ENCODE data around the gene CMIP. TPM values are rescaled to one million over a fixed set of nuclear protein-coding genes. Genes with fewer than 3 reads are reported as not detected.

CMIP gene
- total RNA-seq, 1 donor from 2014 or later, result 6.6 TPM

- H3K9me3 ChIP-seq (ENCODE audit: low read depth), result no peaks in the 10 kb centered on the region
- H3K4me1 ChIP-seq, result peaks cover 25% of the 10 kb centered on the region
- no peak overlapping the region for H3K4me3 Mint-ChIP-seq
- H3K27ac ChIP-seq, result no peak overlapping the region
- H3K4me3 ChIP-seq, result no peak overlapping the region
- no peaks in the 10 kb centered on the region for H3K79me2 ChIP-seq (ENCODE audit: low read depth)
- peaks cover 32% of the 10 kb centered on the region for H3F3A ChIP-seq (ENCODE audit: low read depth)
- H3K4me2 ChIP-seq, result no peak overlapping the region
- peaks cover 30% of the 10 kb centered on the region for H3K36me3 Mint-ChIP-seq
- H3K36me3 ChIP-seq, result no peaks in the 10 kb centered on the region
- H3K27me3 ChIP-seq, result no peaks in the 10 kb centered on the region
- no peak overlapping the region for H3K9ac ChIP-seq
- no peaks in the 10 kb centered on the region for H4K20me1 ChIP-seq (ENCODE audit: low read depth)
- peak overlapping the region; percentile 9 for H3K27ac Mint-ChIP-seq
- no peak for DNase-seq (ENCODE audit: low spot score)
- peaks cover 32% of the 10 kb centered on the region for H3K4me1 Mint-ChIP-seq
- no peak overlapping the region for H2AFZ ChIP-seq (replicated peaks)
- H3K9me3 Mint-ChIP-seq, result no peaks in the 10 kb centered on the region
- TF ChIP-seq EZH2 (IDR thresholded peaks at IDR 0.05) (no peak), CTCF (IDR thresholded peaks at IDR 0.05) (no peak), EZH2phosphoT487 (IDR thresholded peaks at IDR 0.05) (no peak)
- H3K27me3 Mint-ChIP-seq (ENCODE audit: insufficient read depth, low read depth), result peaks cover 4% of the 10 kb centered on the region
These were observed 262.0 kb downstream of the CMIP start for GRCh38 chr16:81706327-81707295.

DNA sequence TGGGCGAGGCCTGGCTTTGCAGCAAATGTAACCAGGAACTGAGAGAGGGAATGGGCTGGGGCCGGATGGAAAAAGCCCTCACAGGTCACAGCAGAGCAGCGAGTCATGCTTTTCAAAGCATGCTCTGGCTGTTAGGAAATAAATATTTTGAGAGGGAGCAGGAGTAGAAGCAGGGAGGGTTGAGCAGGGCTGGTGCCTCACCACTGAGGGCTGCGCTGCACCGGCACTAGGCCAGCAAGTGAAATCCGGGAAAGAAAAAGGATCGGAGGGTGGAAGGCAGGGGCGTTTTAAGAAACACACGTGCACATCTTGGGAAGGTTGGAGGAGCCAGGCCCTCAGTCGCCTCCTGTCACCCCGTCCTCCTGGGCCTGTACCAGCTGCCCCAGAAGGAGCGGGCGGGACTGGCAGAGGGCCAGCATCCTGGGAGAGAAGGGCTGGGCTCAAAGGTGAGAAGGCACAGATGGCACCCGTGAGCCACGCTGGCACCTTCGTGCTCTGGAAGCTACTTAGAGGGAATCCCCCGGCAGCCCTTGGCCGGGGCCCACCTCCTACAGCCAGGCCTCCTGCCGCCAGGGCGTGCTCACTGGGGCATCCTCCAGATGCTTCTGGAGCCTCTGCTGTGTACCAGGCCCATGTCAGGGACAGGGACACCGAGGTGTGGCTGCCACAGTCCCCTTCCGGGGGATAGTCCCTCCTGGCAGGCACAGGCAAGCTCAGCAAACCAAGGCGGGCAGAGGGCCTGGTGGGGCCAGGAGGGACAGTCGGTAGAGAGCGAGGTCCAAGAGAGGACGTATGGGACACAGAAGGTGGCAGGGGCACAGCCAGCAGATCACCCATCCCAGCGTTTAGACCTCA is 263.0 kb downstream of the CMIP start:
- Histone ChIP-seq H3K4me2 (no peak overlapping the region), H2AFZ (replicated peaks) (no peak overlapping the region), H3F3A (ENCODE audit: low read depth) (peaks cover 36% of the 10 kb centered on the region), H3K27me3 (no peaks in the 10 kb centered on the region), H3K4me1 (peaks cover 25% of the 10 kb centered on the region), H3K4me3 (no peak overlapping the region), H3K27ac (no peak overlapping the region), H3K9ac (no peak overlapping the region), H3K36me3 (no peaks in the 10 kb centered on the region), H3K79me2 (ENCODE audit: low read depth) (no peaks in the 10 kb centered on the region), H4K20me1 (ENCODE audit: low read depth) (no peaks in the 10 kb centered on the region), H3K9me3 (ENCODE audit: low read depth) (no peaks in the 10 kb centered on the region)
- Mint-ChIP-seq H3K9me3 (no peaks in the 10 kb centered on the region), H3K36me3 (peaks cover 22% of the 10 kb centered on the region), H3K4me3 (no peak overlapping the region), H3K27me3 (ENCODE audit: insufficient read depth, low read depth) (peaks cover 4% of the 10 kb centered on the region), H3K4me1 (peaks cover 40% of the 10 kb centered on the region), H3K27ac (peak overlapping the region; percentile 9)
- DNase-seq (ENCODE audit: low spot score), result no peak
- TF ChIP-seq CTCF (IDR thresholded peaks at IDR 0.05), result no peak
- TF ChIP-seq EZH2phosphoT487 (IDR thresholded peaks at IDR 0.05), result no peak
- no peak for TF ChIP-seq EZH2 (IDR thresholded peaks at IDR 0.05)

DNA sequence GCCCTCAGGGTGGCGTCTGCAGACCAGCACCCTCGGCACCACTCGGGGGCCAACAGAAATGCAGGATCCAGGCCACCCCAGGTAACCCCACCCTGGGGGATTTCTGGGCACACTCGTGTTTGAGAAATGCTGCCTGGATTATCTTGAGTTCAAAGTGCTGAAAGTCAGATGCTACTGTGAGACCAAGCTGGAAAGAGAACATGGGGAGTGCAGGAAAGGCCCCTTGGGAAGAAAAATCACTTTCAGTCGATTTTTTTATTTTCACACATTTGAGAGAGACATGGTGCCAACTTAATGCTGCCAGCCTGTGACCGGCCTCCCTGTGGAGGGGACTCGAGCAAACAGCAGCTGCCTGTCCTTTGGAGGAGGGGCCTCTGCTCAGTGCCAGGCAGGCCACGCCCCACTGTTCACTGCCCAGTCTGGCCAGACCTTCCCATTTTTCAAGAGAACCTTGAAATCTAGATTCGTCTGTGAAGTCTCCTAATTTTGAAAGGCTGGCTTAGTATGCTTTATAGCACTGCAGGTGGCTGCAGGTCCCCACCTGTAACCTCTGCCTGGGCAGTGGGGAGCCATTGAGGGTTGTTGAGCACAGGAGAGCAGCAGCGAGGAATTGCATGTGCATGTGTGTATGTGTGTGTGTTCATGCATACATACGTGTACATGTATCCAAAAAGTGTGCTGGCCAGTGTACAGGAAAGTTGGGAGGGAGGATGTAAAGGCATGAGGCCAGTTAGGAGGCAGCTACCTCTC is 263.8 kb downstream of the CMIP start:
- Histone ChIP-seq H3K27me3 (no peaks in the 10 kb centered on the region), H2AFZ (replicated peaks) (no peak overlapping the region), H3K4me3 (no peak overlapping the region), H3F3A (ENCODE audit: low read depth) (peaks cover 36% of the 10 kb centered on the region), H3K4me2 (no peak overlapping the region), H3K27ac (no peak overlapping the region), H4K20me1 (ENCODE audit: low read depth) (no peaks in the 10 kb centered on the region), H3K4me1 (peaks cover 25% of the 10 kb centered on the region), H3K9me3 (ENCODE audit: low read depth) (no peaks in the 10 kb centered on the region), H3K36me3 (no peaks in the 10 kb centered on the region), H3K9ac (no peak overlapping the region), H3K79me2 (ENCODE audit: low read depth) (no peaks in the 10 kb centered on the region)
- Mint-ChIP-seq H3K4me1 (peaks cover 40% of the 10 kb centered on the region), H3K36me3 (peaks cover 14% of the 10 kb centered on the region), H3K27me3 (ENCODE audit: insufficient read depth, low read depth) (peaks cover 4% of the 10 kb centered on the region), H3K4me3 (no peak overlapping the region), H3K27ac (no peak overlapping the region), H3K9me3 (no peaks in the 10 kb centered on the region)
- no peak for DNase-seq (ENCODE audit: low spot score)
- no peak for TF ChIP-seq EZH2phosphoT487 (IDR thresholded peaks at IDR 0.05)
- no peak for TF ChIP-seq EZH2 (IDR thresholded peaks at IDR 0.05)
- TF ChIP-seq CTCF (IDR thresholded peaks at IDR 0.05), result no peak

Measured in neural progenitor cell (in vitro differentiated cells).